Testis (tissue), 2 donors: ENCODE measurements around the gene S100A11.

Experiments
- POLR2A ChIP-seq: fragments of 450-650 bp; IDR thresholded peaks from one replicate; pipeline ENCODE4 v1.6.1; 2017; ENCODE audit warnings: antibody characterized with exemption, mild to moderate bottlenecking, moderate library complexity
- TF ChIP-seq, protein P1 (sequence below), 3 experiments: fragments of 450-650 bp in 2 of 3; fragments of 200-600 bp in 1 of 3; sonication (generic) in 1 of 3; IDR thresholded peaks; one replicate each; pipeline ENCODE4 v1.5.1; 2016 to 2019; ENCODE audit warnings: antibody characterized with exemption in 3 of 3, mild to moderate bottlenecking in 2 of 3, moderate library complexity in 1 of 3

DNA sequence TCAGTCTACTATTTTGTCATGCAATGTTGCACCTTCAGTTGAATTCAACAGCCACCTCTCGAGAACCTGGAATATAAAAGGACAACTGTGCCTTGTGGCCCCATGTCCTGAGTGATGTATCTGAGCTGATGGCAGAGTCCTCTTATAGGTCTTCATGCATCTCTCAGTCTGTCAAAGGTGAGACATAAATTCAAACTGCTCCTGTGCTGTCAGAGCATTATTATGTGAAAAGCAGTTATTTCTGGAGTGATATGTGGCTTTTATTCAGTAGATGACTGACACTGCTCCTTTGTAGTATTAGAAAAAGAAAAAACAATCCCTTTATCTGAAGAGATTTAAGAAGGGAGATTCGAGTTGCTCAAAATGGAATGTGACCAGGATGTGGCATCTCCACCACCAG lies 51.5 kb downstream of the S100A11 start:
- TF ChIP-seq, protein P1, sequence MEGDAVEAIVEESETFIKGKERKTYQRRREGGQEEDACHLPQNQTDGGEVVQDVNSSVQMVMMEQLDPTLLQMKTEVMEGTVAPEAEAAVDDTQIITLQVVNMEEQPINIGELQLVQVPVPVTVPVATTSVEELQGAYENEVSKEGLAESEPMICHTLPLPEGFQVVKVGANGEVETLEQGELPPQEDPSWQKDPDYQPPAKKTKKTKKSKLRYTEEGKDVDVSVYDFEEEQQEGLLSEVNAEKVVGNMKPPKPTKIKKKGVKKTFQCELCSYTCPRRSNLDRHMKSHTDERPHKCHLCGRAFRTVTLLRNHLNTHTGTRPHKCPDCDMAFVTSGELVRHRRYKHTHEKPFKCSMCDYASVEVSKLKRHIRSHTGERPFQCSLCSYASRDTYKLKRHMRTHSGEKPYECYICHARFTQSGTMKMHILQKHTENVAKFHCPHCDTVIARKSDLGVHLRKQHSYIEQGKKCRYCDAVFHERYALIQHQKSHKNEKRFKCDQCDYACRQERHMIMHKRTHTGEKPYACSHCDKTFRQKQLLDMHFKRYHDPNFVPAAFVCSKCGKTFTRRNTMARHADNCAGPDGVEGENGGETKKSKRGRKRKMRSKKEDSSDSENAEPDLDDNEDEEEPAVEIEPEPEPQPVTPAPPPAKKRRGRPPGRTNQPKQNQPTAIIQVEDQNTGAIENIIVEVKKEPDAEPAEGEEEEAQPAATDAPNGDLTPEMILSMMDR (IDR thresholded peaks at IDR 0.05): no peak
- no peak for TF ChIP-seq POLR2A
